Upper lobe of left lung (tissue), 6 donors: ENCODE data around the gene USP6NL. TPM values are rescaled to one million over a fixed set of nuclear protein-coding genes. Genes with fewer than 3 reads are reported as not detected.
A peak's percentile ranks its signal among the peaks of the same experiment; 100 is the strongest.

Source experiments
- ATAC-seq, 2 donors: fragments of 200-7000 bp; cut with Tn5 transposase; one replicate each; pipeline ENCODE4 v1.9.1; 2022; ENCODE audit warnings: mild to moderate bottlenecking in 2 of 2, moderate library complexity in 2 of 2; ENCODE audit not compliant: low FRiP score in 2 of 2
- DNase-seq, 2 donors: peaks; one replicate each; pipeline ENCODE4 v3.0.0-alpha.2; 2019 to 2020
- H3K27ac ChIP-seq, 4 donors: fragments of 200-600 bp; sonication (generic); one replicate each; pipeline ENCODE4 v1.5.1; 2016 to 2019
- H3K27me3 ChIP-seq, 4 donors: fragments of 200-600 bp; sonication (generic); one replicate each; pipeline ENCODE4 v1.5.1; 2017 to 2019
- H3K36me3 ChIP-seq, 4 donors: fragments of 200-600 bp; sonication (generic); one replicate each; pipeline ENCODE4 v1.5.1; 2016 to 2019
- H3K4me1 ChIP-seq, 4 donors: fragments of 200-600 bp; sonication (generic); one replicate each; pipeline ENCODE4 v1.5.1; 2018 to 2019
- H3K4me3 ChIP-seq, 4 donors: fragments of 200-600 bp; sonication (generic); one replicate each; pipeline ENCODE4 v1.5.1; 2017 to 2019; ENCODE audit warnings: mild to moderate bottlenecking in 2 of 4, moderate library complexity in 1 of 4
- H3K9me3 ChIP-seq, 4 donors: fragments of 200-600 bp; sonication (generic); one replicate each; pipeline ENCODE4 v1.5.1; 2018 to 2019
- CTCF ChIP-seq, 6 experiments: fragments of 450-650 bp in 4 of 6; fragments of 200-600 bp in 2 of 6; sonication (generic) in 2 of 6; IDR thresholded peaks; one replicate each; pipeline ENCODE4 v1.5.1; 2016 to 2019; ENCODE audit warnings: antibody characterized with exemption in 6 of 6
- EP300 ChIP-seq, 4 donors: sonication (generic); formaldehyde crosslinking; IDR thresholded peaks; one replicate each; pipeline ENCODE4 v1.5.1; 2017; ENCODE audit warnings: antibody characterized with exemption in 4 of 4, control low read depth in 2 of 4
- POLR2A ChIP-seq, 4 donors: fragments of 450-650 bp; IDR thresholded peaks; one replicate each; pipeline ENCODE4 v1.5.1; 2016 to 2017; ENCODE audit warnings: antibody characterized with exemption in 4 of 4, mild to moderate bottlenecking in 2 of 4
- POLR2AphosphoS5 ChIP-seq, 2 donors: sonication (generic); formaldehyde crosslinking; IDR thresholded peaks; one replicate each; pipeline ENCODE4 v1.5.1; 2017; ENCODE audit warnings: antibody characterized with exemption in 2 of 2
- WGBS, 2 donors: methylation state at CpG; one replicate each; pipeline ENCODE4 v1.1.5; 2017 to 2018; 5-methylcytosine and 5-hydroxymethylcytosine counted together
- total RNA-seq, 6 donors: library from RNA; depleted of rRNA in 4 of 6; stranded (reverse); fragments of >200 nt in 4 of 6; gene quantifications; one replicate each; pipeline versions ENCODE4 v1.1.0 to v1.2.1, GENCODE V29; 2016 to 2021
- donor health status: DM: no; HTN: no; CAD: no; lungs with moderate emphysema.
- donor health status: DM: no; HTN: yes; CAD: no; lungs with severe emphysema.

Gene USP6NL
- total RNA-seq, 6 donors from 2014 or later: 16.4 to 28.6 (median 21.8) TPM

DNA sequence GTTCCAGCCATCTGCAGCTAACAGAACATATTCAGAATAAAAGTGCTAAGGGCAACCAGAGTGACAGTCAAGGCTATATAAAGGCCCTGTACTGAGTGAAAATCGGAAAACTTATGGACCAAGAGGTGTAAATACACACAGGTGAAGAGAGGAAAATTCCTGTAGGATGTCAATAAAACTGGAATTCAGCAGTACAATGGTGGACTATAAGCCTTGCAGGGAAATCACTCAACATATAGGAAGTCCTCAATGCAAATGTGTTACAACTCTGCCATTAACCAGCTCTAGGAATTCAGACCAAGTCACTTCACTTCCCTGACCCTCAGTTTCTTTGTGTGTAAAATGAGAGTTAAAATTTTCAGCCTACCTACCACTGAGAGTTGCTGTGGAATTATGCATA is 7.7 kb downstream of the USP6NL start:
- TF ChIP-seq POLR2A (IDR thresholded peaks at IDR 0.05) (no peak), CTCF (IDR thresholded peaks at IDR 0.05) (no peak), POLR2AphosphoS5 (IDR thresholded peaks at IDR 0.05) (no peak), EP300 (IDR thresholded peaks at IDR 0.05) (no peak)
- 84 to 95% methylated on average over 1 of the region's 1 CpG for WGBS, 2 donors
- Histone ChIP-seq H3K9me3 (no peaks in the 10 kb centered on the region), H3K36me3 (no peaks in the 10 kb centered on the region), H3K4me1 (peaks cover 13 to 21% (median 17%) of the 10 kb centered on the region in 4 donors), H3K27ac (peak overlapping the region in 1 of 4 donors; percentile 15), H3K27me3 (no peaks in the 10 kb centered on the region), H3K4me3 (no peak overlapping the region)
- ATAC-seq (no peak), DNase-seq (no peak)

DNA sequence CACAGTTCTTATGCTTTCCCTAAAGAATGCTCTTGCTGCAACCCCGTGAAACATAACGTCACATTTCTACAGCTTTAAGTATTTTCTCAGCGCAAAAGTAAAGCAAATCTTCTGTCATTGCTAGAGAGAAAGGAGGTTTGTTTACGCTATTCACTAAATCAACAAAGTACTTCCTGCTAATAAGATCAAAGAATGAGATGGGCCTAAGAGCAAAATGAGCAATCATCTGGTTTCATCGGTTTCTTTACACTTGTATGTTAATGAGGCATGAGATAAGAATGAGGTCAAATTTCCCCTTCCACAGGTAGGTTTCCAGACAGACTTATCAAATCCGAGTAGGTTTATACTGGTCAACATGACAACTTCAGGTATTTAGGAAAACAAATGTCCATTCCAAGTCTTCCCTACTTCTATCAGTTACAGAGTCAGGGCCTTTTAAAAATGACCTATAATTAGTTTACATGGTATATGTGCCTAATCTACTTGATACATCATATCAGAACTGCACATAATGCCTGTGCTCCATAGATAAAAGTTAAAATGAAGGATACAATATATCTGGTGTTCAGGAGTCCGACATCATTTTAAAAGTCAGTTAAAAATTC is 8.4 kb downstream of the USP6NL start:
- Histone ChIP-seq H3K4me3 (no peak overlapping the region), H3K4me1 (peaks cover 9 to 21% (median 16%) of the 10 kb centered on the region in 4 donors), H3K27me3 (no peaks in the 10 kb centered on the region), H3K27ac (peak overlapping the region in 2 of 4 donors; percentile 15 to 31), H3K36me3 (no peaks in the 10 kb centered on the region), H3K9me3 (no peaks in the 10 kb centered on the region)
- TF ChIP-seq POLR2A (IDR thresholded peaks at IDR 0.05) (no peak), EP300 (IDR thresholded peaks at IDR 0.05) (no peak), POLR2AphosphoS5 (IDR thresholded peaks at IDR 0.05) (no peak), CTCF (IDR thresholded peaks at IDR 0.05) (no peak)
- DNase-seq (no peak), ATAC-seq (no peak)
- 46 to 55% methylated on average over 7 of the region's 7 CpGs for WGBS, 2 donors

DNA sequence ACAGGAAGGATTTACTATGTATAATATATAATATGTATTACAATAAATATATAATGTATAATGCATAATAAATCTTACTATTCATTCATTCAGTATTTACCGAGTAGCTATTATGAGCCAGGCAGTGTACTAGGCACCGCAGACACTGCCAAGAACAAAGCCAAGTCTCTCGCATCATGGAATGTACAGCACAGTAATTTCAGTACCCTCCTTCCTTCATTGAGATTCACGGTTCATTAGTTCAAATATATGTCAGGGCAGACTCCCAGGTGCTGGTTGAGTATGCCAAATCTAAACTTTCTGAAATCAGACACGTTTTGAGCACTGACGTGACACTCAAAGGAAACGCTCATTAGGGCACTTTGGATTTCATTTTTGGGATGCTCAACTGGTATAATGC is 9.1 kb downstream of the USP6NL start:
- no peaks in the 10 kb centered on the region for H3K36me3 ChIP-seq
- peaks cover 5 to 21% (median 15%) of the 10 kb centered on the region in 4 donors for H3K4me1 ChIP-seq
- H3K4me3 ChIP-seq: no peak overlapping the region
- ATAC-seq (no peak), DNase-seq (no peak)
- H3K9me3 ChIP-seq: no peaks in the 10 kb centered on the region
- H3K27me3 ChIP-seq: no peaks in the 10 kb centered on the region
- 67 to 77% methylated on average over 7 of the region's 7 CpGs for whole genome bisulfite sequencing, 2 donors
- TF ChIP-seq POLR2AphosphoS5 (IDR thresholded peaks at IDR 0.05) (no peak), CTCF (IDR thresholded peaks at IDR 0.05) (no peak), POLR2A (IDR thresholded peaks at IDR 0.05) (no peak), EP300 (IDR thresholded peaks at IDR 0.05) (no peak)
- H3K27ac ChIP-seq: no peak overlapping the region

DNA sequence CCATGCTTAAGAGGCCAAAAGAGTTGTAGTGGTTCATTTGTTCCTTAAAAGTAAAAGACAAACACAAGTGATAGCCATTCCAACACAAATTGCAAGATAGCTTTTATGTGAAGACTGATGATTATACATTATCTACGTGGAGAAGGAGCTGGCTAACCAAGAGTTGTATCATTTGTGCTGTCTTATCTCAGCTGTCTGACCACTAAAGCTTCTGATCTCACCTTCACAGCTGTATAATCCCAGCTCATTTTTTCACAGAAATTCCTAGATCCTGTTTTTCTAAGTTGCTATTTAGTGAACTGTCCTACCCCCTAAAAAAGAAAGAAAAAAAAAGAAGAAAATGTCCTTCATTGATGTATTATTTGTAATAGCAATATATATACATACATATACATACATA is 9.8 kb downstream of the USP6NL start:
- no peaks in the 10 kb centered on the region for H3K27me3 ChIP-seq
- ATAC-seq (no peak), DNase-seq (no peak)
- TF ChIP-seq EP300 (IDR thresholded peaks at IDR 0.05) (no peak), POLR2A (IDR thresholded peaks at IDR 0.05) (no peak), CTCF (IDR thresholded peaks at IDR 0.05) (no peak), POLR2AphosphoS5 (IDR thresholded peaks at IDR 0.05) (no peak)
- peaks cover 5 to 21% (median 15%) of the 10 kb centered on the region in 4 donors for H3K4me1 ChIP-seq
- no peak overlapping the region for H3K4me3 ChIP-seq
- no peak overlapping the region for H3K27ac ChIP-seq
- H3K36me3 ChIP-seq: no peaks in the 10 kb centered on the region
- WGBS, 2 donors: 68 to 96% methylated on average over 1 of the region's 1 CpG
- no peaks in the 10 kb centered on the region for H3K9me3 ChIP-seq

GRCh38 chr10:11600280-11600679 is 11.2 kb downstream of the USP6NL start:
- 90 to 91% methylated on average over 3 of the region's 3 CpGs for WGBS, 2 donors

More at GRCh38 chr10:11600280-11600679, 11.2 kb downstream of the USP6NL start:
- peaks cover 0 to 20% (median 15%) of the 10 kb centered on the region in 4 donors for H3K4me1 ChIP-seq
- no peaks in the 10 kb centered on the region for H3K27me3 ChIP-seq
- ATAC-seq (no peak), DNase-seq (no peak)
- TF ChIP-seq POLR2A (IDR thresholded peaks at IDR 0.05) (no peak), POLR2AphosphoS5 (IDR thresholded peaks at IDR 0.05) (no peak), CTCF (IDR thresholded peaks at IDR 0.05) (no peak), EP300 (IDR thresholded peaks at IDR 0.05) (no peak)
- H3K36me3 ChIP-seq: no peaks in the 10 kb centered on the region
- H3K9me3 ChIP-seq: no peaks in the 10 kb centered on the region
- no peak overlapping the region for H3K27ac ChIP-seq
- H3K4me3 ChIP-seq: no peak overlapping the region
